HEK293T (cell line): ENCODE results near the gene IGIP.

Experiments used
- CTCF ChIA-PET: fragments of 350-600 bp; formaldehyde crosslinking; extraction: SDS; loops from one replicate; lab custom pipeline; 2021; ENCODE audit warnings: antibody characterized with exemption, inconsistent platforms; lab: Yijun Ruan, JAX
- POLR2A ChIA-PET: fragments of 350-600 bp; formaldehyde crosslinking; extraction: SDS; loops from one replicate; lab custom pipeline; 2020; ENCODE audit warnings: antibody characterized with exemption, inconsistent platforms; lab: Yijun Ruan, JAX
- DNase-seq: peaks from one replicate; pipeline ENCODE4 v3.0.0; 2012; ENCODE audit warnings: mixed read lengths; ENCODE audit errors: extremely low spot score
- ARNT ChIP-seq: fragments of 450-650 bp; IDR thresholded peaks from 2 replicates; pipeline ENCODE4 v1.6.1; 2017; ENCODE audit warnings: mild to moderate bottlenecking
- BHLHE40 ChIP-seq: fragments of 450-650 bp; IDR thresholded peaks from 2 replicates; pipeline ENCODE4 v1.6.1; 2016; ENCODE audit warnings: mild to moderate bottlenecking, moderate library complexity, borderline replicate concordance
- CTBP1 ChIP-seq: fragments of 450-650 bp; IDR thresholded peaks from 2 replicates; pipeline ENCODE4 v1.6.1; 2016; ENCODE audit warnings: borderline replicate concordance
- ELF4 ChIP-seq: fragments of 450-650 bp; IDR thresholded peaks from 2 replicates; pipeline ENCODE4 v1.6.1; 2017; ENCODE audit warnings: antibody characterized with exemption
- FOXA1 ChIP-seq: fragments of 450-650 bp; IDR thresholded peaks from 2 replicates; pipeline ENCODE4 v1.6.1; 2016; ENCODE audit warnings: mild to moderate bottlenecking
- FOXK2 ChIP-seq: fragments of 450-650 bp; IDR thresholded peaks from 2 replicates; pipeline ENCODE4 v1.6.1; 2016; ENCODE audit warnings: mild to moderate bottlenecking
- FOXM1 ChIP-seq: fragments of 450-650 bp; IDR thresholded peaks from 2 replicates; pipeline ENCODE4 v1.6.1; 2017; ENCODE audit warnings: mild to moderate bottlenecking, borderline replicate concordance
- HDGF ChIP-seq: fragments of 450-650 bp; IDR thresholded peaks from 2 replicates; pipeline ENCODE4 v1.6.1; 2017; ENCODE audit warnings: antibody characterized with exemption, borderline replicate concordance
- L3MBTL2 ChIP-seq: fragments of 450-650 bp; conservative IDR thresholded peaks from 2 replicates; pipeline ENCODE4 v1.6.1; 2016; ENCODE audit warnings: mild to moderate bottlenecking
- LEF1 ChIP-seq: fragments of 450-650 bp; IDR thresholded peaks from 2 replicates; pipeline ENCODE4 v1.6.1; 2017; ENCODE audit warnings: mild to moderate bottlenecking, borderline replicate concordance
- NFRKB ChIP-seq: fragments of 450-650 bp; IDR thresholded peaks from 2 replicates; pipeline ENCODE4 v1.6.1; 2016; ENCODE audit warnings: mild to moderate bottlenecking, moderate library complexity
- PKNOX1 ChIP-seq: fragments of 450-650 bp; IDR thresholded peaks from 2 replicates; pipeline ENCODE4 v1.6.1; 2016
- SP1 ChIP-seq: fragments of 450-650 bp; IDR thresholded peaks from 2 replicates; pipeline ENCODE4 v1.6.1; 2017
- SUZ12 ChIP-seq: fragments of 450-650 bp; IDR thresholded peaks from 2 replicates; pipeline ENCODE4 v1.6.1; 2016; ENCODE audit warnings: mild to moderate bottlenecking
- TARDBP ChIP-seq: fragments of 450-650 bp; IDR thresholded peaks from 2 replicates; pipeline ENCODE4 v1.6.1; 2016
- ZNF384 ChIP-seq: fragments of 450-650 bp; IDR thresholded peaks from 2 replicates; pipeline ENCODE4 v1.6.1; 2016

Gene IGIP

GRCh38 chr5:140159014-140159927, 33.5 kb downstream of the IGIP start:
- TF ChIP-seq HDGF = no peak
- TF ChIP-seq FOXM1 = no peak
- TF ChIP-seq LEF1 = no peak
- TF ChIP-seq L3MBTL2 = no peak
- TF ChIP-seq CTBP1 = no peak
- TF ChIP-seq ZNF384 = no peak
- no peak for TF ChIP-seq TARDBP
- TF ChIP-seq ELF4 = no peak
- TF ChIP-seq ARNT = no peak
- no peak for TF ChIP-seq SUZ12
- TF ChIP-seq FOXA1 = no peak
- TF ChIP-seq PKNOX1 = no peak
- TF ChIP-seq FOXK2 = no peak
- TF ChIP-seq BHLHE40 = no peak
- no peak for TF ChIP-seq NFRKB
- no peak for TF ChIP-seq SP1
- no peak for DNase-seq
- ChIA-PET CTCF (interaction anchor here (0.6 to 2.3 kb wide), 6 partner anchors 15 to 317 kb away, joined by 3 to 8 read pairs (median 3); no protein-coding TSS in a partner anchor), POLR2A (interaction anchor here (0.8 kb wide), 1 partner anchor 42 kb away, joined by 4 read pairs; no protein-coding TSS in a partner anchor)

GRCh38 chr5:140162275-140162674, 36.5 kb downstream of the IGIP start:
- TF ChIP-seq FOXK2 = no peak
- no peak for TF ChIP-seq ARNT
- no peak for TF ChIP-seq PKNOX1
- no peak for TF ChIP-seq L3MBTL2
- TF ChIP-seq CTBP1 = no peak
- TF ChIP-seq TARDBP = no peak
- TF ChIP-seq LEF1 = no peak
- no peak for TF ChIP-seq NFRKB
- no peak for TF ChIP-seq ZNF384
- TF ChIP-seq FOXM1 = no peak
- TF ChIP-seq ELF4 = no peak
- TF ChIP-seq HDGF = no peak
- no peak for TF ChIP-seq BHLHE40
- no peak for TF ChIP-seq FOXA1
- TF ChIP-seq SP1 = no peak
- no peak for TF ChIP-seq SUZ12
- ChIA-PET POLR2A (no interaction called here), CTCF (interaction anchor here (0.6 to 1.8 kb wide), 5 partner anchors 18 to 271 kb away, joined by 3 to 4 read pairs (median 3); partner anchors contain the start of gene NRG2)
- no peak for DNase-seq

GRCh38 chr5:140162781-140163180, 37.0 kb downstream of the IGIP start:
- DNase-seq = no peak
- ChIA-PET CTCF (interaction anchor here (1.8 kb wide), 1 partner anchor 19 kb away, joined by 4 read pairs; no protein-coding TSS in a partner anchor), POLR2A (no interaction called here)
- no peak for TF ChIP-seq FOXK2
- TF ChIP-seq ZNF384 = no peak
- no peak for TF ChIP-seq SP1
- no peak for TF ChIP-seq SUZ12
- TF ChIP-seq PKNOX1 = no peak
- no peak for TF ChIP-seq ARNT
- TF ChIP-seq LEF1 = no peak

GRCh38 chr5:140165101-140165922, 39.6 kb downstream of the IGIP start:
- DNase-seq = no peak
- TF ChIP-seq CTBP1 (no peak), ZNF384 (no peak), FOXA1 (no peak), BHLHE40 (no peak), SUZ12 (no peak), HDGF (no peak), PKNOX1 (no peak)
- CTCF ChIA-PET = no interaction called here
- POLR2A ChIA-PET = interaction anchor here (1.4 kb wide), 1 partner anchor 9 kb away, joined by 3 read pairs; the partner anchor contains the start of gene CYSTM1

GRCh38 chr5:140165923-140166270, 40.2 kb downstream of the IGIP start:
- ChIA-PET CTCF (no interaction called here), POLR2A (interaction anchor here (1.4 kb wide), 1 partner anchor 9 kb away, joined by 3 read pairs; the partner anchor contains the start of gene CYSTM1)
- no peak for DNase-seq
- TF ChIP-seq PKNOX1 = no peak
- TF ChIP-seq FOXA1 = no peak
- no peak for TF ChIP-seq ZNF384
- TF ChIP-seq FOXM1 = no peak
- no peak for TF ChIP-seq HDGF
- TF ChIP-seq L3MBTL2 = no peak
- no peak for TF ChIP-seq ELF4
- TF ChIP-seq BHLHE40 = no peak
- TF ChIP-seq NFRKB = no peak
- no peak for TF ChIP-seq LEF1
- no peak for TF ChIP-seq FOXK2
- no peak for TF ChIP-seq CTBP1
- no peak for TF ChIP-seq SUZ12
- TF ChIP-seq TARDBP = no peak
- no peak for TF ChIP-seq SP1
- TF ChIP-seq ARNT = no peak
